BLaER1 (cell line): ENCODE measurements around the gene PRKG2.

Source experiments
- H3K27ac ChIP-seq: shearing (Covaris generic); formaldehyde crosslinking; 2 replicates; pipeline ENCODE4 v1.8.1; 2022
- H3K27me3 ChIP-seq: shearing (Covaris generic); formaldehyde crosslinking; 2 replicates; pipeline ENCODE4 v1.8.1; 2022
- H3K36me3 ChIP-seq: shearing (Covaris generic); formaldehyde crosslinking; 2 replicates; pipeline ENCODE4 v1.8.1; 2022
- H3K4me1 ChIP-seq: shearing (Covaris generic); formaldehyde crosslinking; 2 replicates; pipeline ENCODE4 v1.8.1; 2022
- H3K4me2 ChIP-seq: shearing (Covaris generic); formaldehyde crosslinking; 2 replicates; pipeline ENCODE4 v1.8.1; 2022
- H3K4me3 ChIP-seq: shearing (Covaris generic); formaldehyde crosslinking; 2 replicates; pipeline ENCODE4 v1.8.1; 2022
- H3K9ac ChIP-seq: shearing (Covaris generic); formaldehyde crosslinking; 2 replicates; pipeline ENCODE4 v1.8.1; 2022
- H3K9me3 ChIP-seq: shearing (Covaris generic); formaldehyde crosslinking; 2 replicates; pipeline ENCODE4 v1.8.1; 2022
- H4K20me1 ChIP-seq: shearing (Covaris generic); formaldehyde crosslinking; 2 replicates; pipeline ENCODE4 v1.8.1; 2022
- Cebpa-rat ChIP-seq: shearing (Covaris generic); IDR thresholded peaks from 2 replicates; pipeline ENCODE4 v1.8.1; 2022

Gene PRKG2

GRCh38 chr4:81217779-81218178 lies 2.8 kb upstream of the PRKG2 start:
- no peak for TF ChIP-seq Cebpa-rat
- Histone ChIP-seq H3K27ac (no peak overlapping the region), H3K9ac (no peak overlapping the region), H3K4me1 (no peaks in the 10 kb centered on the region), H3K4me3 (no peak overlapping the region), H3K9me3 (peaks cover 10% of the 10 kb centered on the region; the same call in 1 of the 2 replicates), H3K4me2 (no peak overlapping the region), H3K36me3 (no peaks in the 10 kb centered on the region), H4K20me1 (no peaks in the 10 kb centered on the region), H3K27me3 (no peaks in the 10 kb centered on the region)

GRCh38 chr4:81215931-81216330 lies 909 bp upstream of the PRKG2 start:
- Histone ChIP-seq H3K4me1 (no peaks in the 10 kb centered on the region), H3K36me3 (no peaks in the 10 kb centered on the region), H3K9ac (no peak overlapping the region), H3K27me3 (no peaks in the 10 kb centered on the region), H3K9me3 (peaks cover 10% of the 10 kb centered on the region; the same call in 1 of the 2 replicates), H4K20me1 (no peaks in the 10 kb centered on the region), H3K4me3 (no peak overlapping the region), H3K4me2 (no peak overlapping the region), H3K27ac (no peak overlapping the region)
- TF ChIP-seq Cebpa-rat = no peak

GRCh38 chr4:81214144-81214880 lies 710 bp downstream of the PRKG2 start:
- Histone ChIP-seq H3K27ac (no peak overlapping the region), H3K36me3 (no peaks in the 10 kb centered on the region), H3K9ac (no peak overlapping the region), H4K20me1 (no peaks in the 10 kb centered on the region), H3K27me3 (no peaks in the 10 kb centered on the region), H3K4me2 (no peak overlapping the region), H3K4me1 (no peaks in the 10 kb centered on the region), H3K9me3 (peaks cover 10% of the 10 kb centered on the region; the same call in 1 of the 2 replicates), H3K4me3 (no peak overlapping the region)
- TF ChIP-seq Cebpa-rat = no peak

- Histone ChIP-seq H3K4me3 (no peak overlapping the region), H3K27ac (no peak overlapping the region), H3K4me2 (no peak overlapping the region), H3K9me3 (peaks cover 10% of the 10 kb centered on the region; the same call in 1 of the 2 replicates), H3K4me1 (no peaks in the 10 kb centered on the region), H3K9ac (no peak overlapping the region), H4K20me1 (no peaks in the 10 kb centered on the region), H3K27me3 (no peaks in the 10 kb centered on the region), H3K36me3 (no peaks in the 10 kb centered on the region)
- no peak for TF ChIP-seq Cebpa-rat
These were observed 1.4 kb downstream of the PRKG2 start for GRCh38 chr4:81213671-81214070.

- Histone ChIP-seq H3K9ac (no peak overlapping the region), H3K4me2 (no peak overlapping the region), H3K9me3 (peaks cover 10% of the 10 kb centered on the region; the same call in 1 of the 2 replicates), H3K4me3 (no peak overlapping the region), H3K36me3 (no peaks in the 10 kb centered on the region), H3K4me1 (no peaks in the 10 kb centered on the region), H3K27ac (no peak overlapping the region), H4K20me1 (no peaks in the 10 kb centered on the region), H3K27me3 (no peaks in the 10 kb centered on the region)
- TF ChIP-seq Cebpa-rat = no peak
These were observed 3.1 kb downstream of the PRKG2 start for GRCh38 chr4:81211956-81212355.

DNA sequence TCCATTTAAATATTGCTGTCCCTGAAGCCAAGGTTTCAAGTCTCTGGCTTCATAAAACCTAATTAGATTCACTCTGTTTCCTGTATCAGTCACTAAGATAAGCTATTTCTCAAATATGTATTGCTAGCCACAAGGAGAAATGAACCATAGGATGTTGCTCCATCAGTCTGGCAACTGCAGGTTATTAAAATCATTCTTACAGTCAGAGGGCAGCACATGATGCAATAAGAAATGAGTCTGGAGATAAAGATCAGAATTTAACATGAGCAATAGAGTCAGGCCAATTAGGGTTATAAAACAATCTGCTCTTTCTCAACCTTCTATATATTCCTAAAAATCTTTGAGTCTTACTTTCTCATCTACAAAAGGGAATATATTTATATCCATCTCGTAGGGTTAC lies 7.2 kb downstream of the PRKG2 start:
- H3K9ac ChIP-seq = no peak overlapping the region
- no peak for TF ChIP-seq Cebpa-rat
- no peaks in the 10 kb centered on the region for H3K9me3 ChIP-seq
- H3K4me2 ChIP-seq = no peak overlapping the region
- no peaks in the 10 kb centered on the region for H3K36me3 ChIP-seq
- H3K27me3 ChIP-seq = no peaks in the 10 kb centered on the region
- no peaks in the 10 kb centered on the region for H3K4me1 ChIP-seq
- H4K20me1 ChIP-seq = no peaks in the 10 kb centered on the region
- H3K4me3 ChIP-seq = no peak overlapping the region
- H3K27ac ChIP-seq = no peak overlapping the region

GRCh38 chr4:81205302-81205701 lies 9.7 kb downstream of the PRKG2 start:
- Histone ChIP-seq H3K4me2 (no peak overlapping the region), H3K4me3 (no peak overlapping the region), H3K9ac (no peak overlapping the region), H3K27ac (no peak overlapping the region), H3K36me3 (no peaks in the 10 kb centered on the region), H3K27me3 (no peaks in the 10 kb centered on the region), H3K9me3 (no peaks in the 10 kb centered on the region), H4K20me1 (no peaks in the 10 kb centered on the region), H3K4me1 (no peaks in the 10 kb centered on the region)
- no peak for TF ChIP-seq Cebpa-rat

- no peaks in the 10 kb centered on the region for H3K27me3 ChIP-seq
- no peak overlapping the region for H3K4me3 ChIP-seq
- no peak for TF ChIP-seq Cebpa-rat
- H3K27ac ChIP-seq = no peak overlapping the region
- H3K9ac ChIP-seq = no peak overlapping the region
- no peaks in the 10 kb centered on the region for H4K20me1 ChIP-seq
- H3K4me2 ChIP-seq = no peak overlapping the region
- H3K9me3 ChIP-seq = no peaks in the 10 kb centered on the region
- no peaks in the 10 kb centered on the region for H3K36me3 ChIP-seq
- H3K4me1 ChIP-seq = no peaks in the 10 kb centered on the region
These were observed 10.5 kb downstream of the PRKG2 start for GRCh38 chr4:81204571-81204970.

- no peak overlapping the region for H3K4me2 ChIP-seq
- no peak overlapping the region for H3K4me3 ChIP-seq
- no peaks in the 10 kb centered on the region for H3K4me1 ChIP-seq
- H3K36me3 ChIP-seq = no peaks in the 10 kb centered on the region
- no peak for TF ChIP-seq Cebpa-rat
- H3K9ac ChIP-seq = no peak overlapping the region
- H3K27me3 ChIP-seq = no peaks in the 10 kb centered on the region
- no peaks in the 10 kb centered on the region for H3K9me3 ChIP-seq
- H3K27ac ChIP-seq = no peak overlapping the region
- H4K20me1 ChIP-seq = no peaks in the 10 kb centered on the region
These were observed 15.2 kb downstream of the PRKG2 start for GRCh38 chr4:81199831-81200230.

DNA sequence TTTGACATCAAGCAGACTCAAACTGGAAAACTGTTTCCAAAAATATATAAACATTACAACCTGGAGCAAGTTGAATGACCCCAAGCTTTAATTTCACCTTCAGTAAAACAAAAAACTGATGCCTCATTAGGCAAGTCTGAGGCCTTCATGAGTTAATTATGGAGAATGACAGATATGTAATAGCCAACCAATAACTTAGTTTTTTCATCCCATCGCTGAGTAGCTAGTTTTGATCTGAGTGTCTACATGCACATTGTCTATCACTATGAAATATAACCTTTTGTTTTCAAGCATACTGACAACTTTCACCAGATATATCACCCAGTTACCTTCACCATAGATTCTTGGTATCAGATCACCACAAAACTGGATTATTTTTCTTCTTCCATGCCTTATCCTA lies 16.4 kb downstream of the PRKG2 start:
- H3K4me3 ChIP-seq = no peak overlapping the region
- H3K9me3 ChIP-seq = no peaks in the 10 kb centered on the region
- TF ChIP-seq Cebpa-rat = no peak
- H3K27me3 ChIP-seq = no peaks in the 10 kb centered on the region
- H4K20me1 ChIP-seq = no peaks in the 10 kb centered on the region
- H3K27ac ChIP-seq = no peak overlapping the region
- no peaks in the 10 kb centered on the region for H3K4me1 ChIP-seq
- no peak overlapping the region for H3K9ac ChIP-seq
- H3K4me2 ChIP-seq = no peak overlapping the region
- no peaks in the 10 kb centered on the region for H3K36me3 ChIP-seq
